ENCODE measurements around the gene AQP5.
A peak's percentile ranks its signal among the peaks of the same experiment; 100 is the strongest.
"Not testable (repeated sequence)": the region's sequence is repeated elsewhere in the genome, so short reads cannot be mapped to it uniquely, and the experiment has no call there.

The AQP5 gene

DNA sequence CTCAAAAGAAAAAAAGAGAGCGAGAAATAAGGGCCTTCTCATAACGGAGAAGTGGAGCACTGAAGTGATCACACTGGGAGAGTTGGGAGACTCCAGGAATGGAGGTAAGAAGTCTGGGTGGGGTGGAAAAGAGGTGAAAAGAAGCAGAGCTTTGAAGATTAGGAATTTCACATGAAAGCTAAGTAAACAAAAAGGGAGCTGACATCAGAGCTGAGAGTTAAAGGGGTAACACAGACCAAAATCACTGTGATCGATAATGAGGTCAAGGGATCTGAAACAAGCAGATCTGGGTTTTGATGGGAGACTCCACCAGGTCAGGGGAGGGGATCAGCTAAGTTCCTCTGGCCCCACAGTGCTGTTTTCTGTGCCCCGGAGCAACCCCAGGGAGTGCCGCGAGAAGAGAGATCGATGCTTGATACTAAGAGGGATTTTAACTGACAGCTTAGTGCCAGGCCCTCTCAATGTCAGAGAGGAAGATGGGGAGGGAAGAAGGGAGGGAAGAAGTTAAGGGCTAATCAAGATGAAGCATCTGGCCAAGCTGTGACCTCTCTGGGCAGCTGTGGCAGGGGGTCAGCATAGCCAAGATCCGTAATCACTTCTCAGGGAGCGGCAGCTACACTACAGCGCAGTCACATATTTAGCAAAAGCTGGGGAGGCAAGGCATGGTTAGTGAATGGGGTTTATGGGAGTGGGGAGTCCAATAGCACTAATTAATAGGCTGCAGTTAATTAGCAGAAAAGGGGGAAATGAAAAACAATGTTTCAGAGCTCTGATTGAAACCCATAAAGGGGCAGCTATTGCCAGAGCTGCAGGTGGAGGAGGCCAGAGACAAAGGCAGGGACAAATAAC is 19.1 kb downstream of the AQP5 start:
- H3K4me3 Mint-ChIP-seq = no peak overlapping the region
- H3K4me1 Mint-ChIP-seq = no peaks in the 10 kb centered on the region
- H3K9me3 Mint-ChIP-seq = no peaks in the 10 kb centered on the region
- no peak overlapping the region for H3K27ac Mint-ChIP-seq
- H3K27me3 Mint-ChIP-seq = no peaks in the 10 kb centered on the region
- CTCF ChIA-PET = interaction anchor here (0.9 to 6.9 kb wide), 5 partner anchors 13 to 87 kb away, joined by 3 to 67 read pairs (median 3); no protein-coding TSS in a partner anchor
- DNase-seq = peak; percentile 11
- H3K36me3 Mint-ChIP-seq = peaks cover 5% of the 10 kb centered on the region

DNA sequence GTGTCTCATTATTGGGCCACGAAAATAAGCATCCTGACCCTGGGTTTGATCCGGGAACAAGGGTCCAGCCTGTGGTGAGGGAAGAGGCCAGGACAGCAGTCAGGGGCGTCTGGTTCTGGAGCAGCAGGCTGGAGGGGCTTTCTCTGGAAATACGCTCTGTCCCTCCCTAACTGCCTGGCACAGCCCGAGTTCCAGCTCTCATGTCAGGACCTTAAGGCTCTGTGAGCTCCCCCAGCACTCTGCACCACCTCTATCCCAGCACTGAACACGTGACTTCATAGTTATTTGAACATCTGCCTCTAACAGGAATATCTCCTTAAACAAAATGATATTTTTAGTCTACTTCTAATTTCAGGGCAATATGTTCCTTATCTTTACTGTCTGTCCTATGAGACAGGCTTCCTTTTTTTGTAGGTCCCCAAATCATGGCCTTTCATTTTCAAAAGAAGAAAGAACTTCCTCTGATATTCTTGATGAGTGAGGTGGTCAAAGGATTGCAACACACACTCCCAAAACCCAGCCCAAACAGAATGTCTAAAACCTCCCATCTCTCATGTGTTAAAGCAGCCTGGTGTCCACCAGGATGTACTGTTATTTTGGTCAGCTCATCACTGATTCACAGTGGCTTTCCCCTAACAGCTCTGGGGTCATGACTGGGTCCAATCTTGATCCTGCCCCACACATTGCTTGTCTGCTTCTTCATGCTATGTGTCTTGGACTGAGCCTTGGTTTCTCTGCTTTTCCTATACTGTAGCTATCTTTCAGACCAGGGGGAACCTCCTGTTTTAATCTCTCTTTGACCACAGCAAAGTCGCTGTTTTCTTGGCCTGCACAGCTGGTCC is 20.8 kb downstream of the AQP5 start:
- Mint-ChIP-seq H3K9me3 (no peaks in the 10 kb centered on the region), H3K36me3 (peaks cover 12% of the 10 kb centered on the region), H3K27ac (no peak overlapping the region), H3K4me1 (no peaks in the 10 kb centered on the region), H3K27me3 (no peaks in the 10 kb centered on the region), H3K4me3 (no peak overlapping the region)
- DNase-seq = no peak
- CTCF ChIA-PET = interaction anchor here (0.6 to 6.9 kb wide), 4 partner anchors 9 to 73 kb away, joined by 3 to 67 read pairs (median 4); no protein-coding TSS in a partner anchor

DNA sequence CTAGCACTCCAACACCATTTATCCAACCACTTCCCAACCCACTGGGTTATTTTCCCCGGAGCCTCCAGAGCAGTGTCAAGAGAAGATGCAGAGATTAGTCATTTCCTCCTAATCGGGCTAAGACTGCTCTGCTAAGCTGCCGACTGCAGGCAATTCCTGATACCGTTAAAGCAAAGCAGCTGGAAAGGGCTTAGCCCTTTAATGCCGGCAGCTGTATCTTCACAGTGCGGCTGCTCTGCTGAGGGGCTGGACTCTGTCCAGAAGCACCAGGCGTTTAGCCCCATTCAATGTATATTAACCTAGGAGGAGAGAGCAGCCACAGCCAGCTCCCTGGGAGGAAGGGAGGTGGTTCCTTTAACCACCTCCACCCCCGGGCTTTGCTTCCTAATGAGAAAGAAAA is 22.2 kb downstream of the AQP5 start:
- DNase-seq = no peak
- no peak overlapping the region for H3K27ac Mint-ChIP-seq
- no peak overlapping the region for H3K4me3 Mint-ChIP-seq
- no peaks in the 10 kb centered on the region for H3K9me3 Mint-ChIP-seq
- no peaks in the 10 kb centered on the region for H3K27me3 Mint-ChIP-seq
- H3K36me3 Mint-ChIP-seq = peaks cover 26% of the 10 kb centered on the region
- H3K4me1 Mint-ChIP-seq = no peaks in the 10 kb centered on the region
- CTCF ChIA-PET = interaction anchor here (0.9 to 6.9 kb wide), 3 partner anchors 16 to 87 kb away, joined by 3 to 67 read pairs (median 3); no protein-coding TSS in a partner anchor

DNA sequence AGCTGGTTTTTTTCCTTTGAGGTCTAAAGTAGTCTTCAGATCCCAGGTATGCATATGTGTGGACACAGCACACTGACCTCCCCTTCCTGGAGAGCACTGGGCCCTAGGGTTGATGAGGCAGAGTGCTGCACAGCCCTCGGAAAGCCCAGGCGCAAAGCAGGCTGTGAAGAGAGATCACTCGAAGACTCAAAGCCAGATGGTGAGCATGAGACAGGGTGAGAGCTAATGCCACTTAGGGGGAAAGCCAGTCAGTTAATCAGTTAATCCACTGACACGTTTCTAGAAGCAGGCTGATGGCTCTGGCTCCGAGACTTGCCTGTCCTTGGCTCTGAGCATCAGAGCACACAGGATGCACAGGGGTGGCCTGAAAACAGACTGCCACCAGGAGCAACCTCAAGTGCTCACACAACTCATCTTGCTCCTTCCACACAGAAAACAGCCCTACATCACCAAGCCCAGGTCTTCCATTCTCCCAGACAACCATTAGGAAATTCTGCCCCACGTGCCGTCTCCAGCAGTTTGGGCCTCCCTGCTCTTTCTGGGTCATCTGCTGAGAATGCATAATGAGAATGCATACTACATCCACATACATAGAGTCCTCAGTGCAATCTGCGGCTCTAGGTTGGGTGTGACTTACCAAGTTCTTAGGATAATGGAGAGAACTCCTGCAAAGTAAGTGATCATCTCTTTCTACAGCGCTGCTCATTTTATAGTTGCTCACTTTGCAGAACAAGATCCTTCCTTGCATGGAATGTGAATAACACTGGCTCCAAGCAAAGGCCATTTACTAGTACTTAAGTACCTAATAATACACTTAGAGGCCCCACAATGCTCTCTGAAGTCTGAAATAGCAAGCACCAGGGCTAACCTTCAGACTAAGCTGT is 23.0 kb downstream of the AQP5 start:
- H3K27me3 Mint-ChIP-seq = no peaks in the 10 kb centered on the region
- peaks cover 32% of the 10 kb centered on the region for H3K36me3 Mint-ChIP-seq
- H3K9me3 Mint-ChIP-seq = no peaks in the 10 kb centered on the region
- H3K27ac Mint-ChIP-seq = no peak overlapping the region
- H3K4me1 Mint-ChIP-seq = no peaks in the 10 kb centered on the region
- CTCF ChIA-PET = interaction anchor here (0.9 to 6.9 kb wide), 5 partner anchors 17 to 118 kb away, joined by 3 to 67 read pairs (median 4); no protein-coding TSS in a partner anchor
- DNase-seq = no peak
- H3K4me3 Mint-ChIP-seq = no peak overlapping the region

DNA sequence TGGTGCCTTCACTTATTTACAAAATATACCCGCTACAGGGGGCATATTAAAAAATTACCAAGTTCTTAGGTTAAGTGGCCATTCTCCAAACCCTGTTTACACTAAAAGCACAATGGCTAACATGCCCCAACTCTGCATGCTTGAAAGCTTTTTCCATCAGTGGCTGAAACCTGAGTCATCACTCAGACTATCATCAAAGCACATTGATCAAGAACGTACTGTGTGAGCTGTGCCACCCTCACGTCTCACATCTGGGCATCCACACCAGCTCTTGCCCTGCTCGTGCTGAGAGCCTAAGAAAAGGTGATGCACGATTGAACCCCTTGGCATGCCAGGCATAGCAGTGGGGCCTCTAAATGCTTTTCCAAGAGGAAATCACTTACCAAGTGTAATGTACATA is 24.3 kb downstream of the AQP5 start:
- H3K4me1 Mint-ChIP-seq = no peaks in the 10 kb centered on the region
- no peak overlapping the region for H3K27ac Mint-ChIP-seq

DNA sequence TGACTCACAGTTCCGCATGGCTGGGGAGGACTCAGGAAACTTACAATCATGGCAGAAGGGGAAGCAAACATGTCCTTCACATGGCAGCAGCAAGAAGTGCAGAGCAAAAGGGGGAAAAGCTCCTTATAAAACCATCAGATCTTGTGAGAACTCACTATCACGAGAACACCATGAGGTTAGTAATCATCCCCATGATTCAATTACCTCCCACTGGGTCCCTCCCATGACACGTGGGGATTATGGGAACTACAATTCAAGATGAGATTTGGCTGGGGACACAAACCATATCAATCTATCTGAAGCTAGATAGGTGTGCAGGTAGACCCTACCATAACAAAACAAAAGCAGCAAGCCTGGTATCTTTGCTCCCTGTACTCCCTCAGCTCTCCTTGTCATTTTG is 24.8 kb downstream of the AQP5 start:
- not testable (repeated sequence) for H3K9me3 Mint-ChIP-seq, H3K27ac Mint-ChIP-seq, DNase-seq, H3K4me3 Mint-ChIP-seq, H3K27me3 Mint-ChIP-seq, H3K4me1 Mint-ChIP-seq
- H3K36me3 Mint-ChIP-seq = peaks cover 42% of the 10 kb centered on the region
- CTCF ChIA-PET = interaction anchor here (0.8 to 2.1 kb wide), 4 partner anchors 19 to 120 kb away, joined by 3 to 5 read pairs (median 4); no protein-coding TSS in a partner anchor

More for the DNA sequence above, 24.3 kb downstream of the AQP5 start:
- H3K27me3 Mint-ChIP-seq = no peaks in the 10 kb centered on the region
- H3K36me3 Mint-ChIP-seq = peaks cover 42% of the 10 kb centered on the region
- H3K4me3 Mint-ChIP-seq = no peak overlapping the region
- no peak for DNase-seq
- H3K9me3 Mint-ChIP-seq = no peaks in the 10 kb centered on the region
- CTCF ChIA-PET = interaction anchor here (0.6 to 2.1 kb wide), 4 partner anchors 19 to 120 kb away, joined by 3 to 5 read pairs (median 4); no protein-coding TSS in a partner anchor

DNA sequence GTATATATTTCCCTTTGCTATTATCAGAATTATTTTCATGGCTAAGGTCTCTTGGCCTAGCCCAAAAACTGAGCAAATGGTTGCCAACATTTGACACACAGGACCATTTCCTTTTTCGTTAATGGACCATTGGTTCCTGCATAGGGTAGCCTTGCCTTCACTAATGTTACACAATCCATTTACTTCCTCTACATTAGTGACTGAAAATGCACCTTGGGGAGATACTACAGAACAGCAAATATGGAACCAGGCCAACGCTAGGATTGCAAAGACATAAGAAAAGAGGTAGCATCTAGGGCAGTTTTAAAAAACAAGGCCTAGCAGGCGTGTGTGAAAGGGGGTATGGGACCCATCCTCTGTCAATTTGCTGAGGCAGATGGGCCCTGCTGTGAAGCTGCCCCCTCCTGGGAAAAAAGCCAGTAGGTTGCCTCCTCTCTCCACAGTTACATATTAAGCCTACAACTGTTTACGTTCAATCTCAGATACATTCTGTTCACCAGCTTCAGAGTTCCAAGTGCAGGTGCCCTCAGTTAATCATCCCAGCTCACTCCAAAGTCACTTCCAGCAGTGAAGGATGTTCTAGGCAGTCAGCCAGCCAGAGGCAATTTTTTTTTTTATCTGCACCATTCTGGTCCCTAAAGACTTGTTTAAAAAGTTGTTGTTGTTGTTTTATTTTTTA is 26.1 kb downstream of the AQP5 start:
- H3K27me3 Mint-ChIP-seq = no peaks in the 10 kb centered on the region
- no peaks in the 10 kb centered on the region for H3K4me1 Mint-ChIP-seq
- no peaks in the 10 kb centered on the region for H3K9me3 Mint-ChIP-seq
- no peak overlapping the region for H3K4me3 Mint-ChIP-seq
- no peak for DNase-seq
- CTCF ChIA-PET = interaction anchor here (0.7 kb wide), 1 partner anchor 20 kb away, joined by 3 read pairs; no protein-coding TSS in a partner anchor
- H3K27ac Mint-ChIP-seq = no peak overlapping the region
- H3K36me3 Mint-ChIP-seq = peaks cover 52% of the 10 kb centered on the region

DNA sequence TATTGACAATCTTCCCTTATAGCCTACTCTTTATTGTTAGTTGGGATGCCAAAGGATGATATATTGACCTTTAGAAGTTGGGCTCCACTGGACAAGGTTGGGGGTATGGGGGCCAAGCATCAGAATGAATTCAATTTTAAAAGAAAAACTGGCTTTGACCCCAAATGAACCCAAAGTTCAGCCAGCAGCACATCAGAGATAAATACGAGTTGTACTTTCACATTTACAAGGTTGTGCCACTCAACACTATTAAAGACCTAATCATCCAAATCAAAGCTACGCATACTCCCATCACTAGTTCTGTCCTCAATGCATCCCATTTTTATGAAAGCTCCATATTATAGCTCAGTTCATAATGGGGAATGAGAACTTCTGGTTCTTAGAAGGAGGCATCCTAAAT is 27.7 kb downstream of the AQP5 start:
- H3K4me3 Mint-ChIP-seq, H3K4me1 Mint-ChIP-seq, H3K27ac Mint-ChIP-seq, H3K9me3 Mint-ChIP-seq, H3K27me3 Mint-ChIP-seq, DNase-seq: not testable (repeated sequence)
- CTCF ChIA-PET = interaction anchor here (0.6 to 1.8 kb wide), 3 partner anchors 22 to 508 kb away, joined by 4 to 6 read pairs (median 5); no protein-coding TSS in a partner anchor
- H3K36me3 Mint-ChIP-seq = peaks cover 62% of the 10 kb centered on the region

DNA sequence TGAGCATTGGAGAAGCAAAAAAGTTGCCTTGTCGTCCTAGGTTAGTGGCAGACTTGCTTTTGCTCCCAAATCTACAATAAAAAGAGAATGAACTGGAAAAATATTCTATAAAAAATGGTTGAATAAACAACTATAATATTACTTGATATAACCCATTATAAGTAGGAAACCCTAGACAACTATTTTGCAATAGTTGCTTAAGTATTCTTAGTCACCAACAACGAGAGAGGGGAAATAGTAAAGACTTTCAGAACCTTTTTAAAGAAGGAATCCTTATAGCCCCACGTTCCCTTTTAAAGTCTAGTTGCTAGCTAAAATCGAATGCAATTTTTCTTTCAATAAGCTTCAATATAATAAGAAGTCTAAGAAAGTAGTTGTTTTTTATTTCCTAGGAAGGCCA is 28.6 kb downstream of the AQP5 start:
- Mint-ChIP-seq H3K9me3 (no peaks in the 10 kb centered on the region), H3K36me3 (peaks cover 69% of the 10 kb centered on the region), H3K27me3 (no peaks in the 10 kb centered on the region), H3K4me1 (no peaks in the 10 kb centered on the region), H3K27ac (no peak overlapping the region), H3K4me3 (no peak overlapping the region)
- DNase-seq = no peak
- CTCF ChIA-PET = interaction anchor here (1.4 kb wide), 2 partner anchors 35 to 80 kb away, joined by 4 to 5 read pairs; partner anchors contain the start of gene RACGAP1

DNA sequence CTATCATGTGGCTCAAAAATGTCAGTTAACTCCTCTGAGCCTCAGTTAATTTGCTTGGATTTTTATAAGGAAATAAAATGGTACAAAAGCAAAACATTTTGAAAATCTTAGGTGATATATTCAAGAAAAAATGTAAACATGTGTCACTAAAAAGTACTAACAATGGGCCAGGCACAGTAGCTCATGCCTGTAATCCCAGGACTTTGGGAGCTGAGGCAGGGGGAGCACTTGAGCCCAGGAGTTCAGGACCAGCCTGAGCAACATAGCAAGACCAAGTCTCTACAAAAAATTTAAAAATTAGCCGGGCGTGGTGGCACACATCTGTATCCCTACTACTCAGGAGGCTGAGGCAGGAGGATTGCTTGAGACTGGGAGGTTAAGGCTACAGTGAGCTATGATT is 36.8 kb downstream of the AQP5 start:
- H3K4me3 Mint-ChIP-seq = no peak overlapping the region
- no peaks in the 10 kb centered on the region for H3K4me1 Mint-ChIP-seq
- DNase-seq = no peak
- H3K27ac Mint-ChIP-seq = no peak overlapping the region
- H3K36me3 Mint-ChIP-seq = peaks cover 55% of the 10 kb centered on the region
- no peaks in the 10 kb centered on the region for H3K27me3 Mint-ChIP-seq
- CTCF ChIA-PET = interaction anchor here (1.1 kb wide), 1 partner anchor 16 kb away, joined by 4 read pairs; no protein-coding TSS in a partner anchor
- no peaks in the 10 kb centered on the region for H3K9me3 Mint-ChIP-seq

DNA sequence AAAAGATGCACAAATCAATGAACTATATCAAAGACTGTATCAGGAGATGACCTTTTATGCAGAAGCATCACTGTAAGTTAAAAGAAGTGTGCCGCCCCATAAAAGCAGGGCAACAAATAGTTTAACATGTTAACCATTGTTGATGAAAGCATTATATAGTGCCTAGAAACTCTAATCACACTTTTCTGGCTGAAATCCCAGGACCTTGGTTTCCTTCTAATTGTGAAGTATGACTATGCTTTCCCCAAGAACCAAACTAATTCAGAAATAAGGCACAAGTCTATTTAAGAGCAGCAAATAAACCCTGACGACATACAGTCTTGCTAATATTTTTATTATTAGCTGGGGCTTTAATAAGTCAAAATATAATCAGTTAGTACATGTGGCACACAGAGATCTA is 41.9 kb downstream of the AQP5 start:
- H3K27ac Mint-ChIP-seq = no peak overlapping the region
- no peaks in the 10 kb centered on the region for H3K27me3 Mint-ChIP-seq
- H3K36me3 Mint-ChIP-seq = peaks cover 64% of the 10 kb centered on the region
- CTCF ChIA-PET = interaction anchor here (1.8 kb wide), 1 partner anchor 34 kb away, joined by 6 read pairs; no protein-coding TSS in a partner anchor
- no peak for DNase-seq
- no peaks in the 10 kb centered on the region for H3K9me3 Mint-ChIP-seq
- no peak overlapping the region for H3K4me3 Mint-ChIP-seq
- no peaks in the 10 kb centered on the region for H3K4me1 Mint-ChIP-seq

DNA sequence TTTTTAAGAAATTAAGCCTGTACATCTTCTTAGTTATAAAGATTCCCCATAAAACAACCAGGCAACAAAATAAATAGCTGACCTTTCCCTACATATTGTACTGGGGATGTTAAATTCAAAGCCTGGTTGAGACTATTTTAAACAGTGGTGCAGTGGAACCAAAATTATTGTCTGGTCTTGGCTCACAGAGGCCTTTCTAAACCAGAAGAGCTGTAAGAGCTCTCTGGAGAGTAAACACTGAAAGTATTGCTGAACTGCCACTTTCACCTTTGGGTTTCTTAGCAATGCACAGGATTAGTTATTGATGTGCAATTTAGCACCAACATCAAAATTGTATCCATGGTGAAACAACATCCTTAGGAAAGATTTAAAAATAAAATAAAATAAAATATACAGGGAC is 43.0 kb downstream of the AQP5 start:
- Mint-ChIP-seq H3K27ac (no peak overlapping the region), H3K36me3 (peaks cover 60% of the 10 kb centered on the region), H3K4me3 (no peak overlapping the region), H3K9me3 (no peaks in the 10 kb centered on the region), H3K4me1 (no peaks in the 10 kb centered on the region), H3K27me3 (no peaks in the 10 kb centered on the region)
- CTCF ChIA-PET = interaction anchor here (0.7 to 1.4 kb wide), 4 partner anchors 9 to 66 kb away, joined by 3 to 6 read pairs (median 4); no protein-coding TSS in a partner anchor
- no peak for DNase-seq

DNA sequence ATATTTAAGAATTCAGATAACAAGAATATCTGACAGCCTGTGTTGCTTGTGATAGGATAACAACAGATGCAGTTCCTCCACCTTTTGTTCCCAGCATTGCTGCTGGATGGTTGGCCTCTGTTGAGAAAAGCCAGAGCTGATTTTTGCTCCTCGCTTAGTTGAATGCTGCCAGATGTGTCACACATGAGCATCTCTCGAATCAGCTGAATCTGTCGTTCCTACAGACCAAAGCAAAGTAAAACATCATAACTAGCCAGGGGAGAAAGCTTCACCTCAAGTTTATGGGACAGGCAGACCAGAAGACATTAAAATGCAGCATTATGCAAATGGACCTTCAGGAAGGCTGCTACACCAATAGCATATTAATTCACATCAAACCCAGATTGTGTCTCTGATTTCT is 43.5 kb downstream of the AQP5 start:
- no peaks in the 10 kb centered on the region for H3K4me1 Mint-ChIP-seq
- H3K36me3 Mint-ChIP-seq = peaks cover 62% of the 10 kb centered on the region
- no peaks in the 10 kb centered on the region for H3K9me3 Mint-ChIP-seq
- no peaks in the 10 kb centered on the region for H3K27me3 Mint-ChIP-seq
- H3K27ac Mint-ChIP-seq = no peak overlapping the region
- DNase-seq = no peak
- CTCF ChIA-PET = interaction anchor here (0.9 to 1.4 kb wide), 3 partner anchors 21 to 66 kb away, joined by 3 to 6 read pairs (median 4); no protein-coding TSS in a partner anchor
- no peak overlapping the region for H3K4me3 Mint-ChIP-seq

Measured in activated naive CD4-positive, alpha-beta T cell treated with anti-CD3 and anti-CD28 coated beads, Interleukin-2, amount 10 ng/mL, durations not matched to agents 7 days and 5 days (primary cell).